Measurements from ENCODE around the gene SH3PXD2A. TPM values are rescaled to one million over a fixed set of nuclear protein-coding genes. Genes with fewer than 3 reads are reported as not detected.

SH3PXD2A gene
- total RNA-seq, 4 donors from 2014 or later: 35.0 to 54.8 (median 45.4) TPM

DNA sequence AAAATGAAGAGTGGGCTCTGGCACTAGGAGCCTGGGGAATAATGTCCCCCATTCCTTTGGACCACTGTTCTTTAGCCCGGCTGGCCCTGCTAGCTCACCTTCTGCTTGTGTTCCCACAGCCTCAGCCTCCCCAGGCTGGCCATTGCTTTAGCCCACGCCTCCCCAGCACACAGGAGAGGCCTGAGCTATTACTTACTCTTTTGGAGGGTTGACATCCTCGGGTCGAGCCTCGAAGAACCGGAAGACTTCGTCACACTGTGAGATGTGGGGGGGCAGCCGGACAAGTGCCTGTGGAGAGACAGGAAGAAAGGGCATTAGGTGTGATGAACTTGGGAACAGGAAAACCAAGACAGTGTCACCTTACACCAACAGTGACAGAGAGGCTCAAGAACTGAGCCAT lies 131.3 kb downstream of the SH3PXD2A start:
- TF ChIP-seq, protein P1, sequence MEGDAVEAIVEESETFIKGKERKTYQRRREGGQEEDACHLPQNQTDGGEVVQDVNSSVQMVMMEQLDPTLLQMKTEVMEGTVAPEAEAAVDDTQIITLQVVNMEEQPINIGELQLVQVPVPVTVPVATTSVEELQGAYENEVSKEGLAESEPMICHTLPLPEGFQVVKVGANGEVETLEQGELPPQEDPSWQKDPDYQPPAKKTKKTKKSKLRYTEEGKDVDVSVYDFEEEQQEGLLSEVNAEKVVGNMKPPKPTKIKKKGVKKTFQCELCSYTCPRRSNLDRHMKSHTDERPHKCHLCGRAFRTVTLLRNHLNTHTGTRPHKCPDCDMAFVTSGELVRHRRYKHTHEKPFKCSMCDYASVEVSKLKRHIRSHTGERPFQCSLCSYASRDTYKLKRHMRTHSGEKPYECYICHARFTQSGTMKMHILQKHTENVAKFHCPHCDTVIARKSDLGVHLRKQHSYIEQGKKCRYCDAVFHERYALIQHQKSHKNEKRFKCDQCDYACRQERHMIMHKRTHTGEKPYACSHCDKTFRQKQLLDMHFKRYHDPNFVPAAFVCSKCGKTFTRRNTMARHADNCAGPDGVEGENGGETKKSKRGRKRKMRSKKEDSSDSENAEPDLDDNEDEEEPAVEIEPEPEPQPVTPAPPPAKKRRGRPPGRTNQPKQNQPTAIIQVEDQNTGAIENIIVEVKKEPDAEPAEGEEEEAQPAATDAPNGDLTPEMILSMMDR (IDR thresholded peaks at IDR 0.05): no peak
- no peak for TF ChIP-seq POLR2A (IDR thresholded peaks at IDR 0.05)
- WGBS, 2 donors: 89 to 90% methylated on average over 8 of the region's 8 CpGs
- intact Hi-C loops (cut with DNase I; ENCODE audit: low total_unique reads): no loop called here
- no peak overlapping the region for H3K4me3 ChIP-seq (ENCODE audit: low read depth, poor library complexity, severe bottlenecking)
- no peak for DNase-seq (ENCODE audit: low spot score in 2 of 2)

DNA sequence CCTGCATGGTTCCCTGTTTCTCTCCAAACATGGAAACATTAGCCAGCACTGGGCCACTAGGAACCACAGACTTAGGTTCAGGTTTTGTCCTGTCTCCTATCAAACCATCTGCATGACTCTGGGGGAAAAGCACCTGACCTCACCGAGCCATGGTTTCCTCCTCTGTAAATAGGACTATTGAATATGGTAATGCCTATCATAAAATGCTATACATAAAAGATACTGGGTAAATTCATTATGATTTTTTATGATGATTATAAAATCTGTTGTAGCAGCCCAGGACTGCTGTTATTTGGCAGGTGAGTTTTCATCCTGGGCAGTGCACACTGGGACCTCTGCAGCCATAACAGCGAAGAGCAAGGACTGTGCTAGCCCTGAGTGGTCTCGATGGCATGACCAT lies 131.8 kb downstream of the SH3PXD2A start:
- no peak for DNase-seq (ENCODE audit: low spot score in 2 of 2)
- H3K4me3 ChIP-seq (ENCODE audit: low read depth, poor library complexity, severe bottlenecking): no peak overlapping the region
- no peak for TF ChIP-seq POLR2A (IDR thresholded peaks at IDR 0.05)
- TF ChIP-seq, protein P1 (IDR thresholded peaks at IDR 0.05): no peak
- 94 to 100% methylated on average over 3 of the region's 3 CpGs for WGBS, 2 donors
- intact Hi-C loops (cut with DNase I; ENCODE audit: low total_unique reads): no loop called here

DNA sequence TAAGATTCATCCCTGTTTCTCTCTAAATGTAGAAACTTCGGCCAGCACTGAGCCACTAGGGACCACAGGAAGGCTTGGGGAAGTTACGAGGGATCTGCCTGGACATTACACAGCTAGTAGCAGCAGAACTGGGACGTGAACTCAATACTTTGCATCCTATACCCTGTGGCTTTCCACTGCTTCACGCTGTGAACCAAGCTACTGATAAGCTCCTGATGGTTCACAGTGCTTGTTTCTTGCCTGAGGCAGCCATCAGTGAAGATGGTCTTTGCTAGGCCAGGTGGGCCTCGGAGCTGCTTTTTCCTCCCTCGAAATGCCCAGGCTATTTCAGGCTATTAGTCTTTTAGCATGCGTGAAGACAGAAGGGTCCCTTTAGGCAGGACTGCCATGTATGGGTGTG lies 132.7 kb downstream of the SH3PXD2A start:
- DNase-seq (ENCODE audit: low spot score in 2 of 2): no peak
- WGBS, 2 donors: 87 to 91% methylated on average over 7 of the region's 7 CpGs
- H3K4me3 ChIP-seq (ENCODE audit: low read depth, poor library complexity, severe bottlenecking): no peak overlapping the region
- intact Hi-C loops (cut with DNase I; ENCODE audit: low total_unique reads): no loop called here
- TF ChIP-seq, protein P1 (IDR thresholded peaks at IDR 0.05): no peak
- TF ChIP-seq POLR2A (IDR thresholded peaks at IDR 0.05): no peak

DNA sequence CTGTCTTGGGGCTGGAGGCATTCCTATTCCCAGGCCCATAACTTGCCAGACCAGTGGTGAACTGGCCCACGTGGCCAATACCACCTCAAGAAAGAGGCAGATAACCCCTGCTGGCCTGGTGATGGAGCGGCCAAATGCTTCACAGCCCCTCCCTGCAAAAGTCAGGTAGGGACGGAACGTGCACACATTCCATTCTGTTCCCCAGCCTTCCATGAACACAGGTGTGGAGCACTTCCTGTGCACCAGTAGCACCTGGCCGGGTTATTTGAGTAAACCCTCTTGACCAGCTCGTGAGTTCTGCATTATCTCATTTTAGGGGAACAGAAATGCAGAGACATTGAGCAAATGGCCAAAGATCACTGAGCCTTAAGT lies 134.4 kb downstream of the SH3PXD2A start:
- no peak for TF ChIP-seq POLR2A (IDR thresholded peaks at IDR 0.05)
- TF ChIP-seq, protein P1 (IDR thresholded peaks at IDR 0.05): no peak
- DNase-seq (ENCODE audit: low spot score in 2 of 2): no peak

DNA sequence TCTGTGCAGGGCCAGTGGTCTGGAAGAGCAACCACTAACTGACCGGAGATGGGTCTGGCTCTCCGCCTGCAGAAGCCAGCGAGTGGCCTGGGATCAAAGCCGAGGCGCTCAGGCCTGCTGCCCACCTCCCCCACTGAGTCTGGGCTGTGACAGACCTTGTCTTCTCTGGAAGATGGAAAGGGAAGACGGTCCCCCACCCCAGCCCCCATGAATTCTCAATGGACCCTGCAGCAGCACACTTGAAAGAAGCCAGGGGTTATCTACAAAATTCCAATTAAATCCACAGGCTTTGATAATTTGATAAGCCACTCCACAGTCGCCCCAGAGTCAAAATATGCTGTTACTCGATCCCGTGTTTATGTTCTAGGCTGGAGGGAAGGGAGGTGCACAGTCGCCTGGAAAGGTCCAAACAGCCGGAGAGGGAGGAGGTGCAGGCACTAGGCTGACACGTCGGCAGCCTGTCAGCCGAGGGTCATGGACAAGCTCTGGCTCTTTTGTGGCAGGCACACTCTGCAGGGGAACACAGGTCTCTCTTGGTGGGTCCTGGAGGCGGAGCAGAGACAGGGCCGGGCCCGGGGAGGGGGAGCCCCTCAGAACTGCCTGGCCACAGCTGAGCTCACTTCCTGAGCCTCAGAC lies 134.9 kb downstream of the SH3PXD2A start:
- no peak overlapping the region for H3K4me3 ChIP-seq (ENCODE audit: low read depth, poor library complexity, severe bottlenecking)
- WGBS, 2 donors: 62% methylated on average over 16 to 17 of the region's 17 CpGs
- intact Hi-C loops (cut with DNase I; ENCODE audit: low total_unique reads): no loop called here
- DNase-seq (ENCODE audit: low spot score in 2 of 2): no peak
- TF ChIP-seq POLR2A (IDR thresholded peaks at IDR 0.05): no peak
- TF ChIP-seq, protein P1 (IDR thresholded peaks at IDR 0.05): no peak

More for the DNA sequence above, 134.4 kb downstream of the SH3PXD2A start:
- 50 to 58% methylated on average over 5 to 6 of the region's 6 CpGs for WGBS, 2 donors
- no peak overlapping the region for H3K4me3 ChIP-seq (ENCODE audit: low read depth, poor library complexity, severe bottlenecking)
- intact Hi-C loops (cut with DNase I; ENCODE audit: low total_unique reads): no loop called here

DNA sequence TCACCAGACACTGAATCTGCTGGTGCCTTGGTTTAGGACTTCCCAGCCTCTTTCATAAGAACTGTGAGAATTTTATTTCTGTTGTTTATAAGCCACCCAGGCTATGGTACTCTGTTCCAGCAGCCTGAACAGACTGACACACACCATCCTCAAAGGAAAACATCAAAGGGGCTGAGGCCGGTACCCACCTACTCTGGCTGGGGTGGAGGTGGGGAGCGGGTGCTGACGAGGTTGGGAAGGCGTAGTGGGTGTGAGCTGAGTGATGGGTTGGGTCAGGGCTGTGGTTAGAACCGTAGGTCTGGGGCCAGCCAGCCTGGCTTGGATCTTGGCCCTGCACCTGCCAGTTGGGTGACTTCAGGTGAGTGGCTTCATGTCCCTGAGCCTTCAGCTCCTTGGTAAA lies 136.3 kb downstream of the SH3PXD2A start:
- no peak for TF ChIP-seq POLR2A (IDR thresholded peaks at IDR 0.05)
- 42 to 80% methylated on average over 4 to 5 of the region's 5 CpGs for WGBS, 2 donors
- intact Hi-C loops (cut with DNase I; ENCODE audit: low total_unique reads): no loop called here
- no peak for DNase-seq (ENCODE audit: low spot score in 2 of 2)
- no peak overlapping the region for H3K4me3 ChIP-seq (ENCODE audit: low read depth, poor library complexity, severe bottlenecking)
